GM12875 (cell line): Measurements from ENCODE around the gene TWSG1.
A peak's percentile ranks its signal among the peaks of the same experiment; 100 is the strongest.

Experiments used
- H3K4me3 ChIP-seq: one replicate; pipeline ENCODE4 v1.5.1; 2011; ENCODE audit warnings: low read depth, low read length, control low read depth
- TF ChIP-seq, protein P1 (sequence below): IDR thresholded peaks from 2 replicates; pipeline ENCODE4 v1.5.1; 2011; ENCODE audit warnings: low read depth, mild to moderate bottlenecking, control low read depth, inconsistent platforms, low read length, moderate library complexity, borderline replicate concordance; ENCODE audit not compliant: insufficient read depth

Gene TWSG1

DNA sequence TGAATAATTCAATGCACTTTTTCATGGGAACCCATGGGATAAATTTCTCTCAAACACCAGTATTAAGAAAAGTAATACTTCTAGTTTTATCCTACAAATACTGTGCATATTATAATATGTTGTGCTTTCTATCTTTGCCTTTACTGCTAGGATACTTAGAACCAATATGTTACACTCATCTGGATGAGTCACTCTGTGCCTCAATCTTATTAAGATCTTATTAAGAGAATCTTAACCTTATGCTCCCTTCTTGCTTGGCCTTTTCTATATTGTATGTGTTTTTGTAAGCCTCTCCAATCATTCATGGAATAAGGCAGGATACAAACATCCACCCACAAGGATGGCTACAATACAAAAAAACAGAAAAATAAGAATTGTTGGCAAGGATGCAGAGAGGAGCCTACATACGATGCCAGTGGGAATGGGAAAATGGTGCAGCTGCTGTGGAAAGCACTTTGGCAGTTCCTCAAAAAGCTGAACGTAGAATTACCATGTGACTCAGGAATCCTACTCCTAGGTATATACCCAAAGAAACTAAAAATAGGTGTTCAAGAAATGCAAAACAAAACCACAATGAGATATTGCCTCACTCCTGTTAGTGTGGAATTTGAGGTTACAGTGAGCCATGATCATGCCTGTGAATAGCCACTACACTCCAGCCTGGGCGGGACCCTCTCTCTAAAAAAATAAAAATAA, 10.7 kb upstream of the TWSG1 start:
- no peak overlapping the region for H3K4me3 ChIP-seq
- TF ChIP-seq, protein P1, sequence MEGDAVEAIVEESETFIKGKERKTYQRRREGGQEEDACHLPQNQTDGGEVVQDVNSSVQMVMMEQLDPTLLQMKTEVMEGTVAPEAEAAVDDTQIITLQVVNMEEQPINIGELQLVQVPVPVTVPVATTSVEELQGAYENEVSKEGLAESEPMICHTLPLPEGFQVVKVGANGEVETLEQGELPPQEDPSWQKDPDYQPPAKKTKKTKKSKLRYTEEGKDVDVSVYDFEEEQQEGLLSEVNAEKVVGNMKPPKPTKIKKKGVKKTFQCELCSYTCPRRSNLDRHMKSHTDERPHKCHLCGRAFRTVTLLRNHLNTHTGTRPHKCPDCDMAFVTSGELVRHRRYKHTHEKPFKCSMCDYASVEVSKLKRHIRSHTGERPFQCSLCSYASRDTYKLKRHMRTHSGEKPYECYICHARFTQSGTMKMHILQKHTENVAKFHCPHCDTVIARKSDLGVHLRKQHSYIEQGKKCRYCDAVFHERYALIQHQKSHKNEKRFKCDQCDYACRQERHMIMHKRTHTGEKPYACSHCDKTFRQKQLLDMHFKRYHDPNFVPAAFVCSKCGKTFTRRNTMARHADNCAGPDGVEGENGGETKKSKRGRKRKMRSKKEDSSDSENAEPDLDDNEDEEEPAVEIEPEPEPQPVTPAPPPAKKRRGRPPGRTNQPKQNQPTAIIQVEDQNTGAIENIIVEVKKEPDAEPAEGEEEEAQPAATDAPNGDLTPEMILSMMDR, result no peak

DNA sequence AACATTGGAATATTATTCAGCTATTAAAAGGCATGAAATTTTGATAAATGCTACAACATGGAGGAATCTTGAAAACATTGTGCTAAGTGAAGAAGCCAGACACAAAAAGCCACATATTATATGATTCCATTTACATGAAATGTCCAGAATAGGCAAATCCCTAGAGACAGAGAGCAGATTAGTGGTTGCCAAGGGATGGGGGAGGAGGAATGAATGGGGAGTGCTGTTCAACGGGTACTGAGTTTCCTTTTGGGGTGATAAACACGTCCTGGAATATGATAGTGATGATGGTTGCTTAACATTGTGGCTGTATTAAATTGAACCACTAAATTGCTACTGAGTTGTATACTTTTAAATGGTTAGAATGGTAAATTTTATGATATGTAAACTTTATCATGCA, 8.9 kb upstream of the TWSG1 start:
- H3K4me3 ChIP-seq, result no peak overlapping the region
- TF ChIP-seq, protein P1, result no peak

DNA sequence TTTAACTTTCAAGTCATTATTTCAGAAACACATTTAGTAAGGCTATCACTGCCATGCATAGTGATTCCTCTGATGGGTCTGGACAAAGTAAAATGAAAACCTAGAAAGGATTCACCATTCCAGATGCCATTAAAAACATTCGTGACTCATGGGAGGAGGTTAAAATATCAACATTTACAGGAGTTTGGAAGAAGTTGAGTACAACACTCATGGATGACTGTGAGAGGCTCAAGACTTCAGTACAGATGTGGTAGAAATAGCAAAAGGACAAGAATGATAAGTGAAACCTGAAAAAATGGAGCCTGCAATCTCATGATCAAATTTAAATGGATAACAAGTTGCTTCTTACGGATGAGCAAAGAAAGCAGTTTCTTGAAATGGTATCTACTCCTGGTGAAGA, 5.8 kb upstream of the TWSG1 start:
- TF ChIP-seq, protein P1, result no peak
- no peak overlapping the region for H3K4me3 ChIP-seq

DNA sequence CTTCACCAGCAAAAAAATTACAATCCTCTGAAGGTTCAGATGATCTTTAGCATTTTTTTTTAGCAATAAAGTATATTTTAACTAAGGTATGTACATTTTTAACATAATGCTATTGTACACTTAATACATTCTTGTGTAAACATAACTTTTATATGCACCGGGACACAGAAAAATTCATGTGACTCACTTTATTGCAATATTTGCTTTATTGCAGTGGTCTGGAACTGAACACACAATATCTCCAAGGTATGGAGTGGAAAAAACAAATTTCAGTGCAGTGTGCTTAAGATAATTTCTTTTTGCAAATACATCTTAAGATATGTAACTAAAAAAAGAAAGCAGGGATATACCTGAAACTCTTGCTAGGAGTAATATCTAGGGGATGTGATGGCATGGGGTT, 5.1 kb upstream of the TWSG1 start:
- TF ChIP-seq, protein P1, result no peak
- no peak overlapping the region for H3K4me3 ChIP-seq

DNA sequence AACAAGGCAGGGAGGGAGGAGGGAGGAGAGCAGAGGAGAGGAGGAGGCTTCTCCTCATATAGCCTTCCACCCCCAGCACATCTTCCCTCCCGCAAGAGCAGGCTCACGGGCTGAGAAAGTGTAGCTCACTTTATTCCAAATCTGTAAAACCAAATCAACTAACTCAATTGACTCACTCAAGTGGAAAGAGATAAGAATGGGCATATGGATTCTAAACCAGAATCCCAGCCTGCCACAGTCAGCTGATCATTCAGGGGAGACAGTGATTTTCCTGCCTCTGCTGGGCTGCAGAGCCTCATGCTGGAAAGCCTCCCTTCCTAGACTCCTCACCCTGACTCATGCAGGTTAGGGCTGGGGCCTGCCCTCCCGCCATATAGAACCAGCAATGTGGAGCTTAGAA, 4.2 kb upstream of the TWSG1 start:
- TF ChIP-seq, protein P1, result no peak
- no peak overlapping the region for H3K4me3 ChIP-seq

DNA sequence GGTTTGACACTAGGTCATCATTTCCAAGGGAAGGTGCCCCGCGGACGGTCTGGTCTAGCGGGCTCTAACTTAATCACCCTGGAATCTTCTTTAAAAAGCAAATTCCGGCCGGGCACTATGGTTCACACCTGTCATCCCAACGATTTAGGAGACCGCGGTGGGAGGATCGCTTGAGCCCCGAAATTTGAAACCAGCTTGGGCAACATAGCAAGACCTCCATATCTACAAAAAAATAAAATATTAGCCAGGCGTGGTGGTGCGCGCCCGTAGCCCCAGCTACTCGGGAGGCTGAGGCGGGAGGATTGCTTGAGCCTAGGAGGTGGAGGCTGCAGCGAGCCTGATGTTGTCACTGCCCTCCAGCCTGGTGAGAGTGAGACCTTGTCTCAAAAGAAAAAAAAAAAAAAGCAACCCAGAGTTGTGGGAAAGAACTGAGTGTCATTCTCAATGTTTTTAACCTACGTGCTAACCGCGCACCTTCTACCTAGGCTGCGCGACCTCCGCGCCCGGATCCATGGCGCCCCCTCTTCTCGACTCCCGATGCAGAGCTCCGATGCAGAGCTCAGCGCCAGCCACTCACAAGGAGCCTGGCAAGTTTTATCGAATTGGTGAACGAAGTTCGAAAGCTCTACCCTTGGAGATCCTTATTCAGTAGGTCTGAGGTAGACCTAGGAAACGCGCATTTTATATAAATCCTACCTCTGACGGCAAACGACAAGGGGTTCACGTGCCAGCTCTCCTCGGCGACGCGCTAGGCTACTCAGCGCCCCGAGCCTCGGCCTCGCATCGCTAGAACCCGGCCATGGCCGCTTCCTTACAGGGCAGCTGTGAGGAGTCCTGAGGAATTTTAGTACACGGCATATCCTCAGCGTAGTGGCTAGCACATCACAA, 888 bp upstream of the TWSG1 start:
- TF ChIP-seq, protein P1, result no peak
- H3K4me3 ChIP-seq, result peak overlapping the region; percentile 45
